CD14-positive monocyte (primary cell): Measurements from ENCODE around the gene MTA1. TPM values are rescaled to one million over a fixed set of nuclear protein-coding genes. Genes with fewer than 3 reads are reported as not detected.

Source experiments
- DNase-seq, 3 donors: peaks; one replicate each; pipeline ENCODE4 v3.0.0-alpha.2; 2011 to 2022
- H2AFZ ChIP-seq: 2 replicates; pipeline ENCODE4 v1.6.0; 2012; ENCODE audit warnings: mild to moderate bottlenecking, low read depth, low read length, inconsistent platforms; ENCODE audit not compliant: insufficient read depth, poor library complexity, severe bottlenecking
- H3K27ac ChIP-seq, 2 donors: 1 replicate in 1 of 2; 2 replicates in 1 of 2; pipeline ENCODE4 v1.5.1; 2012 to 2013; ENCODE audit warnings: low read length in 2 of 2, control low read depth in 1 of 2, inconsistent platforms in 1 of 2, low read depth in 1 of 2, mild to moderate bottlenecking in 1 of 2
- H3K27me3 ChIP-seq, 2 donors: one replicate each; pipeline versions ENCODE4 v1.6.0 to v1.6.1; 2011 to 2013; ENCODE audit warnings: low read length in 2 of 2; ENCODE audit not compliant: control insufficient read depth in 2 of 2, insufficient read depth in 2 of 2
- H3K36me3 ChIP-seq, 2 donors: replicated peaks in 1 of 2; 1 replicate in 1 of 2; 2 replicates in 1 of 2; pipeline versions ENCODE4 v1.5.1 to v1.6.1; 2012 to 2013; ENCODE audit warnings: low read length in 2 of 2, control low read depth in 1 of 2, inconsistent platforms in 1 of 2, mild to moderate bottlenecking in 1 of 2; ENCODE audit not compliant: insufficient read depth in 2 of 2, control insufficient read depth in 1 of 2
- H3K4me1 ChIP-seq, 2 donors: 1 replicate in 1 of 2; 2 replicates in 1 of 2; pipeline versions ENCODE4 v1.5.1 to v1.6.1; 2012 to 2013; ENCODE audit warnings: low read length in 2 of 2, control low read depth in 1 of 2, inconsistent platforms in 1 of 2, mild to moderate bottlenecking in 1 of 2, moderate library complexity in 1 of 2; ENCODE audit not compliant: insufficient read depth in 2 of 2, control insufficient read depth in 1 of 2
- H3K4me2 ChIP-seq: replicated peaks from 2 replicates; pipeline ENCODE3; 2012; ENCODE audit warnings: low read length, moderate library complexity, mild to moderate bottlenecking; ENCODE audit not compliant: poor library complexity, severe bottlenecking; ENCODE audit errors: extremely low read depth
- H3K4me3 ChIP-seq, 3 experiments: fragments of 200-600 bp in 1 of 3; sonication (generic) in 1 of 3; replicated peaks in 1 of 3; 1 replicate in 2 of 3; 2 replicates in 1 of 3; pipeline ENCODE4 v1.5.1; 2011 to 2013; ENCODE audit warnings: low read length in 3 of 3, mild to moderate bottlenecking in 3 of 3, control low read depth in 2 of 3, low read depth in 2 of 3, inconsistent platforms in 1 of 3, moderate library complexity in 1 of 3
- H3K79me2 ChIP-seq: 2 replicates; pipeline ENCODE4 v1.6.0; 2012; ENCODE audit warnings: mild to moderate bottlenecking, control low read depth, inconsistent platforms, low read length, moderate library complexity; ENCODE audit not compliant: insufficient read depth
- H3K9ac ChIP-seq: 2 replicates; pipeline ENCODE4 v1.6.0; 2017; ENCODE audit warnings: low read length, mild to moderate bottlenecking; ENCODE audit not compliant: insufficient read depth, poor library complexity, severe bottlenecking
- H3K9me3 ChIP-seq, 2 donors: replicated peaks in 1 of 2; 1 replicate in 1 of 2; 2 replicates in 1 of 2; pipeline versions ENCODE4 v1.5.1 to v1.6.1; 2012 to 2013; ENCODE audit warnings: low read length in 2 of 2, control low read depth in 1 of 2; ENCODE audit not compliant: control insufficient read depth in 1 of 2, insufficient read depth in 1 of 2
- H4K20me1 ChIP-seq: 2 replicates; pipeline ENCODE4 v1.6.0; 2012; ENCODE audit warnings: mild to moderate bottlenecking, low read length, control low read depth, moderate library complexity; ENCODE audit not compliant: insufficient read depth
- H3K27ac Mint-ChIP-seq, 7 donors: one replicate each; pipeline ENCODE4 v1.8.0; 2020; ENCODE audit warnings: mild to moderate bottlenecking in 7 of 7, mixed read lengths in 7 of 7, moderate library complexity in 6 of 7, inconsistent platforms in 2 of 7
- H3K27me3 Mint-ChIP-seq, 3 donors: one replicate each; pipeline ENCODE4 v1.8.0; 2021 to 2022; ENCODE audit warnings: low read depth in 3 of 3, mild to moderate bottlenecking in 3 of 3, mixed read lengths in 3 of 3, moderate library complexity in 3 of 3, inconsistent platforms in 1 of 3
- H3K36me3 Mint-ChIP-seq, 2 donors: one replicate each; pipeline ENCODE4 v1.8.0; 2020; ENCODE audit warnings: mixed read lengths in 2 of 2, inconsistent platforms in 1 of 2, mild to moderate bottlenecking in 1 of 2
- H3K4me1 Mint-ChIP-seq: one replicate; pipeline ENCODE4 v1.8.0; 2020; ENCODE audit warnings: mild to moderate bottlenecking, mixed read lengths
- H3K4me3 Mint-ChIP-seq, 2 donors: one replicate each; pipeline ENCODE4 v1.8.0; 2020; ENCODE audit warnings: mild to moderate bottlenecking in 2 of 2, mixed read lengths in 2 of 2, moderate library complexity in 1 of 2
- H3K9me3 Mint-ChIP-seq, 7 donors: one replicate each; pipeline ENCODE4 v1.8.0; 2020 to 2022; ENCODE audit warnings: mixed read lengths in 7 of 7, mild to moderate bottlenecking in 6 of 7, moderate library complexity in 6 of 7, inconsistent platforms in 2 of 7
- WGBS: methylation state at CpG from one replicate; pipeline ENCODE4 v1.1.5; 2013; ENCODE audit warnings: missing lambda C conversion rate; ENCODE audit not compliant: insufficient coverage; 5-methylcytosine and 5-hydroxymethylcytosine counted together
- intact Hi-C, 2 donors: fragments of 100-400 bp; cut with micrococcal nuclease; formaldehyde crosslinking; loops; one replicate each; pipeline versions ENCODE4 v1.15.0 to v1.15.1; 2023
- polyA plus RNA-seq, 3 donors: library from polyadenylated mRNA; depleted of rRNA in 1 of 3; unstranded in 2 of 3; stranded (reverse) in 1 of 3; fragments of 300-500 nt in 2 of 3; fragments of >200 nt in 1 of 3; fragmentation: Illumina TruSeq in 2 of 3; gene quantifications; 1 replicate in 2 of 3; 2 replicates in 1 of 3; pipeline ENCODE4 v1.2.3, GENCODE V29; 2012 to 2021
- TF ChIP-seq, protein P1 (sequence below): fragments of 200-600 bp; IDR thresholded peaks from one replicate; pipeline ENCODE4 v1.8.0; 2022; ENCODE audit warnings: antibody characterized with exemption, mild to moderate bottlenecking

The MTA1 gene
- polyA plus RNA-seq, 3 donors, result 0.91 to 102 (median 2.0) TPM

DNA sequence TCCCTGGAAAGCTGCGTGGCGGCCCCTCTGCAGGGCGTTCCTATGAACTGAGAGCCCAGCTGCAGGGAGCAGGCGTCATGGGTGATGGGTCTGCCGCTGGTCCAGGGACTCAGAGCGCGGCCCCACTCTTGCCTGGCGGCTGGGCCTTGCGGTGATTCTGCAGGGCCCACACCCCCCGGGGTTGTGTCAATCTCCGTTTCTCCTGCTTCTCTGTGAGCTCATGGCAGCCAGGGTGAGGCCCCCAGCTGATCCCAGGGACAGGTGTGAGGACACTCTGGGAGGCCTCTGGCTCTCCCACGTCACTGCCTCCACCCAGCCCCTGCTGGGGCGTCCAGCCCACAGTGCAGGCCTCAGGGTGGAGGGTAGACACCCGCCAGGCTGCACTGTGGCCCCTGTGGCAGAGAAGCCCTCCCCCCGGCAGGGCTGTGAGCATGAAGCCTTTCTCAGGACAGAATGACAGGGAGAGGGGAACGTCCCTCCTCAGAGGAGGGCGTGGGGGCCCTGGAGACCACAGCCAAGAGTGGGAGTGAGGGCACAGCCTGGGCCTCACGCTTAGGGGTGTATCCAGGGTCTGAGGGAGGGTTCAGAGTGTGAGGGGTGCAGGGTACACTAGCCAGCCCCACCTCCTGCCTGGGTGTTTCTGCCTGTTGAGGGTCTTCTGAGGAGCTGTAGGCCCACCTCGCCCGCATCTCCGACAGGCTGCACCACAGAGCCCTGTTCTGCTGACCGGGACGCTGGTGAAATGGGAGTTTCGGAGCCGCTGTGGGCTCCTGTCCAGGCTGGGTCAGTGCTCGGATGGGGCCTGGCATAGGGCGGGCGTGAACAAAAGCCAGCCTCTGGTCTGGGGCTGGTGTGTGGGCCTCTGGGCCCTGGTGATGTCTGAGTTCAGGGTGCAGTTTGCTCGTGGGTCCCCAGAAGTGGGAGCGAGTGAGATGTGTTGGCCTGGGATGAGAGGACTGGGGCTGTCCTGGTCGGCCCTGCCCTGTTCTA is 28.3 kb downstream of the MTA1 start:
- 95% methylated on average over 25 of the region's 31 CpGs for WGBS
- no peaks in the 10 kb centered on the region for H3K4me1 Mint-ChIP-seq
- Histone ChIP-seq H2AFZ (no peak overlapping the region), H3K9me3 (no peaks in the 10 kb centered on the region), H3K4me3 (no peak overlapping the region), H3K9ac (no peak overlapping the region), H3K4me2 (no peak overlapping the region), H3K27me3 (no peaks in the 10 kb centered on the region), H3K79me2 (no peaks in the 10 kb centered on the region), H3K27ac (no peak overlapping the region), H3K4me1 (no peaks in the 10 kb centered on the region), H4K20me1 (peaks cover 12% of the 10 kb centered on the region), H3K36me3 (peaks cover 25 to 44% of the 10 kb centered on the region in 2 donors)
- H3K4me3 Mint-ChIP-seq, result no peak overlapping the region
- H3K27ac Mint-ChIP-seq, result peak overlapping the region in 4 of 7 donors; percentile 11 to 60 (median 39)
- H3K27me3 Mint-ChIP-seq, result peaks cover 0 to 2% (median 0%) of the 10 kb centered on the region in 3 donors
- H3K36me3 Mint-ChIP-seq, result peaks cover 27 to 55% of the 10 kb centered on the region in 2 donors
- no peaks in the 10 kb centered on the region for H3K9me3 Mint-ChIP-seq
- intact Hi-C loops, result loop anchor here (1.0 to 10.0 kb wide), 5 partner anchors 43 to 77 kb away; partner anchors contain the start of genes TEDC1 (in 2 of the 2) and TMEM121 (in 1 of the 2)
- TF ChIP-seq, protein P1, sequence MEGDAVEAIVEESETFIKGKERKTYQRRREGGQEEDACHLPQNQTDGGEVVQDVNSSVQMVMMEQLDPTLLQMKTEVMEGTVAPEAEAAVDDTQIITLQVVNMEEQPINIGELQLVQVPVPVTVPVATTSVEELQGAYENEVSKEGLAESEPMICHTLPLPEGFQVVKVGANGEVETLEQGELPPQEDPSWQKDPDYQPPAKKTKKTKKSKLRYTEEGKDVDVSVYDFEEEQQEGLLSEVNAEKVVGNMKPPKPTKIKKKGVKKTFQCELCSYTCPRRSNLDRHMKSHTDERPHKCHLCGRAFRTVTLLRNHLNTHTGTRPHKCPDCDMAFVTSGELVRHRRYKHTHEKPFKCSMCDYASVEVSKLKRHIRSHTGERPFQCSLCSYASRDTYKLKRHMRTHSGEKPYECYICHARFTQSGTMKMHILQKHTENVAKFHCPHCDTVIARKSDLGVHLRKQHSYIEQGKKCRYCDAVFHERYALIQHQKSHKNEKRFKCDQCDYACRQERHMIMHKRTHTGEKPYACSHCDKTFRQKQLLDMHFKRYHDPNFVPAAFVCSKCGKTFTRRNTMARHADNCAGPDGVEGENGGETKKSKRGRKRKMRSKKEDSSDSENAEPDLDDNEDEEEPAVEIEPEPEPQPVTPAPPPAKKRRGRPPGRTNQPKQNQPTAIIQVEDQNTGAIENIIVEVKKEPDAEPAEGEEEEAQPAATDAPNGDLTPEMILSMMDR, result no peak
- DNase-seq, result no peak

DNA sequence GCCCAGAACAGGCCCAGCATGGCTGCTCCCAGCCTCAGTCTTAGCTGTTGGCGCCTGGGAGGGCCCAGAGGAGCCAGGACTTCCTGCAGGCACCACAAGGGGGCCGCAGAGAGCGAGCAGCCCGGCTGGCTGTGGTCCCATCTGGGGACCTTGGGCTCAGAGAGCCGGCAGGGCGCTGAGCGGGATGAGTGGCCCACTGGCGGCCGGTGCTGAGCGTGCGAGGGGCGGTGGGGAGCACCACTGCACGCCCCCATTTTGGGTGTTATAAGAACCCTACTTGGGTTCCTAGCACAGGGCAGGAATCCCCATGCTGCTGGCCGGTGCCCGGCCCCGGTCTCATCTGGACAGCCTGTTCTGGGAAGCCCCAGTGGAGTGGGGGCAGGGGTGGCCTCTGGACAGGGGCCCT is 29.1 kb downstream of the MTA1 start:
- no peak overlapping the region for H3K27ac ChIP-seq
- no peaks in the 10 kb centered on the region for H3K9me3 Mint-ChIP-seq
- intact Hi-C loops, result loop anchor here (1.0 to 10.0 kb wide), 5 partner anchors 42 to 77 kb away; partner anchors contain the start of genes TEDC1 (in 2 of the 2) and TMEM121 (in 1 of the 2)
- no peaks in the 10 kb centered on the region for H3K27me3 Mint-ChIP-seq
- H3K27me3 ChIP-seq, result no peaks in the 10 kb centered on the region
- peaks cover 27 to 57% of the 10 kb centered on the region in 2 donors for H3K36me3 Mint-ChIP-seq
- DNase-seq, result peak; percentile 35 to 53 (median 51)
- TF ChIP-seq, protein P1, result peak; percentile 84
- H3K79me2 ChIP-seq, result no peaks in the 10 kb centered on the region
- H3K4me3 ChIP-seq, result no peak overlapping the region
- peaks cover 12% of the 10 kb centered on the region for H4K20me1 ChIP-seq
- H3K36me3 ChIP-seq, result peaks cover 30 to 44% of the 10 kb centered on the region in 2 donors
- 71% methylated on average over 12 of the region's 16 CpGs for WGBS
- no peaks in the 10 kb centered on the region for H3K4me1 ChIP-seq
- no peaks in the 10 kb centered on the region for H3K4me1 Mint-ChIP-seq
- no peaks in the 10 kb centered on the region for H3K9me3 ChIP-seq
- H3K9ac ChIP-seq, result no peak overlapping the region
- no peak overlapping the region for H3K4me2 ChIP-seq
- no peak overlapping the region for H3K4me3 Mint-ChIP-seq
- H2AFZ ChIP-seq, result no peak overlapping the region
- H3K27ac Mint-ChIP-seq, result peak overlapping the region in 1 of 7 donors; percentile 11
